CD14-positive monocyte (primary cell): ENCODE measurements around the gene ADAM30. TPM values are rescaled to one million over a fixed set of nuclear protein-coding genes. Genes with fewer than 3 reads are reported as not detected.

ENCODE experiments used
- DNase-seq, 3 donors: peaks; one replicate each; pipeline ENCODE4 v3.0.0-alpha.2; 2011 to 2022
- H2AFZ ChIP-seq: 2 replicates; pipeline ENCODE4 v1.6.0; 2012; ENCODE audit warnings: mild to moderate bottlenecking, low read depth, low read length, inconsistent platforms; ENCODE audit not compliant: insufficient read depth, poor library complexity, severe bottlenecking
- H3K27ac ChIP-seq, 2 donors: 1 replicate in 1 of 2; 2 replicates in 1 of 2; pipeline ENCODE4 v1.5.1; 2012 to 2013; ENCODE audit warnings: low read length in 2 of 2, control low read depth in 1 of 2, inconsistent platforms in 1 of 2, low read depth in 1 of 2, mild to moderate bottlenecking in 1 of 2
- H3K27me3 ChIP-seq, 2 donors: one replicate each; pipeline versions ENCODE4 v1.6.0 to v1.6.1; 2011 to 2013; ENCODE audit warnings: low read length in 2 of 2; ENCODE audit not compliant: control insufficient read depth in 2 of 2, insufficient read depth in 2 of 2
- H3K36me3 ChIP-seq, 2 donors: replicated peaks in 1 of 2; 1 replicate in 1 of 2; 2 replicates in 1 of 2; pipeline versions ENCODE4 v1.5.1 to v1.6.1; 2012 to 2013; ENCODE audit warnings: low read length in 2 of 2, control low read depth in 1 of 2, inconsistent platforms in 1 of 2, mild to moderate bottlenecking in 1 of 2; ENCODE audit not compliant: insufficient read depth in 2 of 2, control insufficient read depth in 1 of 2
- H3K4me1 ChIP-seq, 2 donors: 1 replicate in 1 of 2; 2 replicates in 1 of 2; pipeline versions ENCODE4 v1.5.1 to v1.6.1; 2012 to 2013; ENCODE audit warnings: low read length in 2 of 2, control low read depth in 1 of 2, inconsistent platforms in 1 of 2, mild to moderate bottlenecking in 1 of 2, moderate library complexity in 1 of 2; ENCODE audit not compliant: insufficient read depth in 2 of 2, control insufficient read depth in 1 of 2
- H3K4me2 ChIP-seq: replicated peaks from 2 replicates; pipeline ENCODE3; 2012; ENCODE audit warnings: low read length, moderate library complexity, mild to moderate bottlenecking; ENCODE audit not compliant: poor library complexity, severe bottlenecking; ENCODE audit errors: extremely low read depth
- H3K4me3 ChIP-seq, 3 experiments: fragments of 200-600 bp in 1 of 3; sonication (generic) in 1 of 3; replicated peaks in 1 of 3; 1 replicate in 2 of 3; 2 replicates in 1 of 3; pipeline ENCODE4 v1.5.1; 2011 to 2013; ENCODE audit warnings: low read length in 3 of 3, mild to moderate bottlenecking in 3 of 3, control low read depth in 2 of 3, low read depth in 2 of 3, inconsistent platforms in 1 of 3, moderate library complexity in 1 of 3
- H3K79me2 ChIP-seq: 2 replicates; pipeline ENCODE4 v1.6.0; 2012; ENCODE audit warnings: mild to moderate bottlenecking, control low read depth, inconsistent platforms, low read length, moderate library complexity; ENCODE audit not compliant: insufficient read depth
- H3K9ac ChIP-seq: 2 replicates; pipeline ENCODE4 v1.6.0; 2017; ENCODE audit warnings: low read length, mild to moderate bottlenecking; ENCODE audit not compliant: insufficient read depth, poor library complexity, severe bottlenecking
- H3K9me3 ChIP-seq, 2 donors: replicated peaks in 1 of 2; 1 replicate in 1 of 2; 2 replicates in 1 of 2; pipeline versions ENCODE4 v1.5.1 to v1.6.1; 2012 to 2013; ENCODE audit warnings: low read length in 2 of 2, control low read depth in 1 of 2; ENCODE audit not compliant: control insufficient read depth in 1 of 2, insufficient read depth in 1 of 2
- H4K20me1 ChIP-seq: 2 replicates; pipeline ENCODE4 v1.6.0; 2012; ENCODE audit warnings: mild to moderate bottlenecking, low read length, control low read depth, moderate library complexity; ENCODE audit not compliant: insufficient read depth
- H3K27ac Mint-ChIP-seq, 7 donors: one replicate each; pipeline ENCODE4 v1.8.0; 2020; ENCODE audit warnings: mild to moderate bottlenecking in 7 of 7, mixed read lengths in 7 of 7, moderate library complexity in 6 of 7, inconsistent platforms in 2 of 7
- H3K27me3 Mint-ChIP-seq, 3 donors: one replicate each; pipeline ENCODE4 v1.8.0; 2021 to 2022; ENCODE audit warnings: low read depth in 3 of 3, mild to moderate bottlenecking in 3 of 3, mixed read lengths in 3 of 3, moderate library complexity in 3 of 3, inconsistent platforms in 1 of 3
- H3K36me3 Mint-ChIP-seq, 2 donors: one replicate each; pipeline ENCODE4 v1.8.0; 2020; ENCODE audit warnings: mixed read lengths in 2 of 2, inconsistent platforms in 1 of 2, mild to moderate bottlenecking in 1 of 2
- H3K4me1 Mint-ChIP-seq: one replicate; pipeline ENCODE4 v1.8.0; 2020; ENCODE audit warnings: mild to moderate bottlenecking, mixed read lengths
- H3K4me3 Mint-ChIP-seq, 2 donors: one replicate each; pipeline ENCODE4 v1.8.0; 2020; ENCODE audit warnings: mild to moderate bottlenecking in 2 of 2, mixed read lengths in 2 of 2, moderate library complexity in 1 of 2
- H3K9me3 Mint-ChIP-seq, 7 donors: one replicate each; pipeline ENCODE4 v1.8.0; 2020 to 2022; ENCODE audit warnings: mixed read lengths in 7 of 7, mild to moderate bottlenecking in 6 of 7, moderate library complexity in 6 of 7, inconsistent platforms in 2 of 7
- CTCF ChIP-seq: fragments of 200-600 bp; IDR thresholded peaks from one replicate; pipeline ENCODE4 v1.8.0; 2022; ENCODE audit warnings: antibody characterized with exemption, mild to moderate bottlenecking
- WGBS: methylation state at CpG from one replicate; pipeline ENCODE4 v1.1.5; 2013; ENCODE audit warnings: missing lambda C conversion rate; ENCODE audit not compliant: insufficient coverage; 5-methylcytosine and 5-hydroxymethylcytosine counted together
- intact Hi-C, 2 donors: fragments of 100-400 bp; cut with micrococcal nuclease; formaldehyde crosslinking; loops; one replicate each; pipeline versions ENCODE4 v1.15.0 to v1.15.1; 2023
- polyA plus RNA-seq, 3 donors: library from polyadenylated mRNA; depleted of rRNA in 1 of 3; unstranded in 2 of 3; stranded (reverse) in 1 of 3; fragments of 300-500 nt in 2 of 3; fragments of >200 nt in 1 of 3; fragmentation: Illumina TruSeq in 2 of 3; gene quantifications; 1 replicate in 2 of 3; 2 replicates in 1 of 3; pipeline ENCODE4 v1.2.3, GENCODE V29; 2012 to 2021

Gene ADAM30
- polyA plus RNA-seq, 3 donors, result not detected

GRCh38 chr1:119935373-119935772 is 39.1 kb upstream of the ADAM30 start:
- Histone ChIP-seq H3K36me3 (peaks cover 87 to 94% of the 10 kb centered on the region in 2 donors), H3K27ac (no peak overlapping the region), H3K4me1 (no peaks in the 10 kb centered on the region), H2AFZ (no peak overlapping the region), H3K9me3 (peaks cover 8 to 21% of the 10 kb centered on the region in 2 donors), H3K4me2 (no peak overlapping the region), H3K27me3 (no peaks in the 10 kb centered on the region), H3K4me3 (no peak overlapping the region), H4K20me1 (peaks cover 96% of the 10 kb centered on the region), H3K9ac (no peak overlapping the region), H3K79me2 (no peaks in the 10 kb centered on the region)
- Mint-ChIP-seq H3K27ac (peak overlapping the region in 2 of 7 donors; percentile 13 to 27), H3K4me3 (no peak overlapping the region), H3K36me3 (peaks cover 81 to 96% of the 10 kb centered on the region in 2 donors), H3K27me3 (no peaks in the 10 kb centered on the region), H3K4me1 (no peaks in the 10 kb centered on the region), H3K9me3 (peaks cover 6 to 25% (median 16%) of the 10 kb centered on the region in 7 donors)
- no peak for DNase-seq
- 100% methylated on average over 1 of the region's 1 CpG for WGBS
- intact Hi-C loops, result no loop called here
- TF ChIP-seq CTCF, result no peak

GRCh38 chr1:119933397-119933796 is 37.1 kb upstream of the ADAM30 start:
- intact Hi-C loops, result no loop called here
- peaks cover 88 to 94% of the 10 kb centered on the region in 2 donors for H3K36me3 ChIP-seq

More at GRCh38 chr1:119933397-119933796, 37.1 kb upstream of the ADAM30 start:
- no peaks in the 10 kb centered on the region for H3K4me1 Mint-ChIP-seq
- H3K36me3 Mint-ChIP-seq, result peaks cover 86 to 96% of the 10 kb centered on the region in 2 donors
- Histone ChIP-seq H3K79me2 (no peaks in the 10 kb centered on the region), H4K20me1 (peaks cover 97% of the 10 kb centered on the region), H2AFZ (no peak overlapping the region), H3K9ac (no peak overlapping the region), H3K4me1 (no peaks in the 10 kb centered on the region), H3K9me3 (peaks cover 8 to 21% of the 10 kb centered on the region in 2 donors), H3K27ac (no peak overlapping the region), H3K27me3 (no peaks in the 10 kb centered on the region), H3K4me2 (no peak overlapping the region), H3K4me3 (no peak overlapping the region)
- H3K9me3 Mint-ChIP-seq, result peaks cover 6 to 25% (median 16%) of the 10 kb centered on the region in 7 donors
- DNase-seq, result no peak
- H3K27me3 Mint-ChIP-seq, result no peaks in the 10 kb centered on the region
- H3K4me3 Mint-ChIP-seq, result no peak overlapping the region
- no peak for TF ChIP-seq CTCF
- H3K27ac Mint-ChIP-seq, result peak overlapping the region in 1 of 7 donors; percentile 38
